Omental fat pad (tissue), 4 donors: ENCODE results near the gene TMEM43. TPM values are rescaled to one million over a fixed set of nuclear protein-coding genes. Genes with fewer than 3 reads are reported as not detected.
"Not testable (repeated sequence)": the region's sequence is repeated elsewhere in the genome, so short reads cannot be mapped to it uniquely, and the experiment has no call there.

Experiments
- ATAC-seq: fragments of 150-250 bp; one replicate; pipeline ENCODE4 v1.9.1; 2016; ENCODE audit warnings: mild to moderate bottlenecking, moderate library complexity; ENCODE audit not compliant: low FRiP score
- DNase-seq: peaks from one replicate; pipeline ENCODE4 v3.0.0-alpha.2; 2019; ENCODE audit warnings: low spot score
- total RNA-seq, 4 donors: library from RNA; depleted of rRNA; stranded (reverse); fragments of >200 nt; gene quantifications; one replicate each; pipeline ENCODE4 v1.1.0, GENCODE V29; 2016
- TF ChIP-seq, protein P1 (sequence below), 3 donors: fragments of 450-650 bp; IDR thresholded peaks; one replicate each; pipeline ENCODE4 v1.5.1; 2016 to 2017; ENCODE audit warnings: antibody characterized with exemption in 3 of 3, mild to moderate bottlenecking in 3 of 3, moderate library complexity in 2 of 3

TMEM43 gene
- total RNA-seq, 4 donors from 2014 or later: 110 to 143 (median 140) TPM

DNA sequence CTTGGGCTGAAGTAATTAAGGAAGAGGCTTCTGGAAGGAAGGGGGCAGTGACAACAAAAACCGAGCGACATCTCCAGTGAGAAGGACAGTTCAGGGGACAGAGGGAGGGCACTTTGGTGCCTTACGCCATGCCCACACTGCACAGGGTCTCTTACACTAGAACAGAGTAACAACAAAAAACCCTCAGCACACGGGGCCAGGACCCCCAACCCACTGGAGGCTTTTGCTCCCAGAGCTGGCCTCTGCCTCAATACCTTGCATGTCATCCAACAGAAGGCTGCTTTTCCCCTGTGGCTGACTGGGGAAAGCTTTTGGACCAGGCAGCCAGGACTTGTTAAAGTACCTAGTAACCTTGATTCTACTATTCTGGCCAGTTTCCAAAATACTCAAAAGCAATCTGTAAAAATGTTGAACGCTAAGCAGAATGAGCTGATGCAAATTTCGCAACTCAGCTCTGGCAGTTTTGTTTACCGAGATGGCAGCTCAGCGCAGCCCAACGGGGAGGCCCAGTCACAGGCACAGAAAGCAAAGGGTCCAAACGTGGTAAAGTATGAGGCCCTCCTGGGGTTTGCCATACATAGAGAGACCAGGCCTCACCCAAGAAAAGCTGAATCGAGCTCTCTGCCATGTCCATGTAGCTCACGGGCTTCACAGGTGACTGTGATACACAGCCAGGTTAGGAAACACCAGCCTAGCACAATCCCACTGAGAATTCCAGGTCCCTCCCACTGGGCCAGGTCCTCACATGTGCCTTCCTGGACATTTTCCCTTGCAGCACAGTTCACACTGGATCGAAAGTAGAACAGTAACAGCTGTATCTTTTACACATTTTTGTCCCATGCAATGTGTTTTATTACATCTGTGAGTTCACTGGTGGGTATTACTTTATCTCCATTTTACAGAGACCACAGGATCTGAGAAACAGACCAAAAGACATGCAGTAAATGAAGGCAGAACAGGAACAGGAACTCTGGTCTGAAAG is 6.2 kb upstream of the TMEM43 start:
- ATAC-seq (peak; percentile 70), DNase-seq (no peak)
- TF ChIP-seq, protein P1, sequence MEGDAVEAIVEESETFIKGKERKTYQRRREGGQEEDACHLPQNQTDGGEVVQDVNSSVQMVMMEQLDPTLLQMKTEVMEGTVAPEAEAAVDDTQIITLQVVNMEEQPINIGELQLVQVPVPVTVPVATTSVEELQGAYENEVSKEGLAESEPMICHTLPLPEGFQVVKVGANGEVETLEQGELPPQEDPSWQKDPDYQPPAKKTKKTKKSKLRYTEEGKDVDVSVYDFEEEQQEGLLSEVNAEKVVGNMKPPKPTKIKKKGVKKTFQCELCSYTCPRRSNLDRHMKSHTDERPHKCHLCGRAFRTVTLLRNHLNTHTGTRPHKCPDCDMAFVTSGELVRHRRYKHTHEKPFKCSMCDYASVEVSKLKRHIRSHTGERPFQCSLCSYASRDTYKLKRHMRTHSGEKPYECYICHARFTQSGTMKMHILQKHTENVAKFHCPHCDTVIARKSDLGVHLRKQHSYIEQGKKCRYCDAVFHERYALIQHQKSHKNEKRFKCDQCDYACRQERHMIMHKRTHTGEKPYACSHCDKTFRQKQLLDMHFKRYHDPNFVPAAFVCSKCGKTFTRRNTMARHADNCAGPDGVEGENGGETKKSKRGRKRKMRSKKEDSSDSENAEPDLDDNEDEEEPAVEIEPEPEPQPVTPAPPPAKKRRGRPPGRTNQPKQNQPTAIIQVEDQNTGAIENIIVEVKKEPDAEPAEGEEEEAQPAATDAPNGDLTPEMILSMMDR (IDR thresholded peaks at IDR 0.05): no peak

DNA sequence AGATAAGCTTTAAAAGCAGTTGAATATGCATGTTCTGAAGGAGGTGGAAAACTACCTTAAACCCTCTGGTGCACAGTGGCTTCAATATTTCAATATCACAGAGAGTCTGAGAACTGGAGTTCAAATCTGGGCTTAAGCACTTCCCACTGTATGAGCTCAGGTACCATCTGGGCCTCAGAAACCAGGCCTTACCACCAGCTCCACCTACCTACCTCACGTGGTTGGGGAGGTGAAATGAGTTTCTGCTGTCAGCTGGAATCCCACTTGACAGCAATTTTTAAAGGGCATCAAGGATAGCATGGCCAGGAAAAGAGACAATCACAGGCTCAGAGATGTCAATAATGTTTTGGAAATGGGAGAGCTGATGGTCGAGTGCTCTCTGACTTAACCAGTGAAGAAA is 5.2 kb upstream of the TMEM43 start:
- ATAC-seq: no peak
- TF ChIP-seq, protein P1 (IDR thresholded peaks at IDR 0.05): no peak
- DNase-seq: no peak

DNA sequence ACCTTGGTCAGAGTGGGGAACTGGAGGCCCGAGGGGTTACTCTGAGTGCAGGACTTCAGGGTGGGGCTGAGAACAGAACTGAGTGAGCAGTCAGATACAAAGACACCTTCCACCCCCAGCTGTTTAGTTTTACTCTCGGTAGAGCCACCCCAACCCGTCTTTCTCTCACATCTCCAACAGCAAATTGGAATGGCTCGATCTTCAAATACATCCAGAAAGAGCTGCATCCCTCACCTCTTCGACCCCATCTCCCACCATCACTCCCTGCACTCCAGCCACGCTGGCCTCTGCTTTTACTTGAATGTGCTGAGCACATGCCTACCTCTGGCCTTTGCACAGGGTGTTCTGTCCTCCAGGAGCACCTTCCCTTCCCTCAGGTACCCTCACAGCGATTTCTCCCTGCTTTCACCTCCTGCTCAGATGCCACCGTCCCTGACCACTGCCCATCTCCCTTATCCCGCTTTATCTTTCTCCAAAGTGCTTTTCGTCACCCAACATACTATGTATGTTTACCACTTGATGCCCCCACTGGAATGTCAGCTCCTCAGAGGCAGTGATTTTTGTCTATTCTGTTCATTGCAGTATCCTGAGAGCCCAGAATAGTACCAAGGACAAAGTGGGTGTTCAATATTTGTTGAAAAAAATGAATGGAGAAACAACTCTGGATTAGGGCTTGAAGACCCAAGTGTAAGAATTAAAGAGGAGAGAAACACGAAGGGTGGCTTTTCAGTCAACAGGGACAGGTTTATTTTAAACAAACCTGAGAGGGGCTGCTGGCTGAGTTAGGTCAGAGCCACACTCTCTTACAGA is 4.5 kb upstream of the TMEM43 start:
- DNase-seq: no peak
- ATAC-seq: no peak
- TF ChIP-seq, protein P1 (IDR thresholded peaks at IDR 0.05): no peak

DNA sequence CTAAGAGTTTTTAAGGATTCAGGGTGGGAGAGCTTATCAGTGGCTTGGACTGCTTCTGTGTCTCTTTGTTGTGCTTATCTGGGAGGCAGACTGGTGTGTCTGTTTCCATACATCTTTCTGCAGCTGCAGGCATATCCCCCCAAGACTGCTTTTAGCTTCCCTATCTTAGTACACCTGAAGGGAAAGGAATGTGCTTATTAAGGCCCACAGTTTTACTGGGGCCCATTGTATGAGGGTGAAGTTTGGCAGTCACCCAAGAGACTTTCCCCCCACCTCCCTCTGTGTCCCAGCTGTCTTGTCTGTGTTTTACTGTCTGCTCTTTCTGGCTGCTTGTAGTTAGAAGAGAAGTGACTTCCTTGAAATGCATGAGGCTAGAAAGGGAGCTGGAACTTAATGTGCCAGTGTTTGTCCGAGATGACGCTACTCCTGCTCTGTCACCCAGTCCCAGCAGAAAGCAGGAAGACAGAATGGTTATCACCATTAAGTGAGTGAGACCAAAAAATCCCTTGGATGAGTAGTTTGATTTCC is 3.9 kb upstream of the TMEM43 start:
- DNase-seq, ATAC-seq: not testable (repeated sequence)

DNA sequence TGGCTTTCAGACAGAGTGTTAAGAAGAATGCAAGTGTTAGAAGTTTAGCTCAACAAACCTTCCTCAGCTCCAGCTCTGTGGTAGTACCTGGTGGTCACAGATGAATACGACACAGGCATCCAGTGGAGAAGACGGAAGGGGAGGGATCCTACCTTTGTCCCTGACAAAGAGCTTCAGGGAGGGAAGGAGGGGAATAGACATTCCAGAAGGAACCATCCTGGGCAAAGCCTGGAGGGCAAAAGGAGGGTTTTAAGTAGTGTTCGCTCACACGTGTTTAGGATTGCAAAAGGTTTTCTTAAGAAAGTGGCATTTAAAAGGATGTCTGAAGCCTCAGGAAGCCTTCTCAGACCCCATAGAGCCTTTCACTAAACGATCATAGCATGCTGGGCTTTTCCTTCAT is 3.0 kb upstream of the TMEM43 start:
- no peak for ATAC-seq
- DNase-seq: no peak

DNA sequence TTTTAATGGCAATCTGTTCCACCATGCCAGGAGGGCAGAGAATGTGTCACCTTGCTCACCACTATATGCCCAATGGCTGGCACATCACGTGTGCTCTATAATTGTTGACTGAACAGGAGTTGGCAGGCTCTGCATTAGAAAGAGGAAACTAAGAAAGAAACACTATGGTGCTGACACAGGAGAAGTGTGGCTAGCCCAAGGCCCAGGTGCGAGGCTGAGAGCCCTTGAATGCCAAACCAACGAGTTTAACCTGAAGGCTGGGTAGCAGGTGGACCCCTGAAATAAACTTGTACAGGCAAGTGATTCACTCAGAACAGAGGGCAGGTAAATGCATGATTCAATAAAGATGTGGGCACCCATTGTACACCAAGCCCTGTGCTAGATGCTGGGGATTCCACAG is 2.6 kb upstream of the TMEM43 start:
- TF ChIP-seq, protein P1 (IDR thresholded peaks at IDR 0.05): no peak
- DNase-seq (no peak), ATAC-seq (no peak)

More for the DNA sequence above, 3.0 kb upstream of the TMEM43 start:
- TF ChIP-seq, protein P1 (IDR thresholded peaks at IDR 0.05): no peak
